ENCODE data around the gene LPCAT1. TPM values are rescaled to one million over a fixed set of nuclear protein-coding genes. Genes with fewer than 3 reads are reported as not detected.

The LPCAT1 gene
- total RNA-seq, 3 donors from 2014 or later, result 19.4 to 39.3 (median 21.4) TPM

DNA sequence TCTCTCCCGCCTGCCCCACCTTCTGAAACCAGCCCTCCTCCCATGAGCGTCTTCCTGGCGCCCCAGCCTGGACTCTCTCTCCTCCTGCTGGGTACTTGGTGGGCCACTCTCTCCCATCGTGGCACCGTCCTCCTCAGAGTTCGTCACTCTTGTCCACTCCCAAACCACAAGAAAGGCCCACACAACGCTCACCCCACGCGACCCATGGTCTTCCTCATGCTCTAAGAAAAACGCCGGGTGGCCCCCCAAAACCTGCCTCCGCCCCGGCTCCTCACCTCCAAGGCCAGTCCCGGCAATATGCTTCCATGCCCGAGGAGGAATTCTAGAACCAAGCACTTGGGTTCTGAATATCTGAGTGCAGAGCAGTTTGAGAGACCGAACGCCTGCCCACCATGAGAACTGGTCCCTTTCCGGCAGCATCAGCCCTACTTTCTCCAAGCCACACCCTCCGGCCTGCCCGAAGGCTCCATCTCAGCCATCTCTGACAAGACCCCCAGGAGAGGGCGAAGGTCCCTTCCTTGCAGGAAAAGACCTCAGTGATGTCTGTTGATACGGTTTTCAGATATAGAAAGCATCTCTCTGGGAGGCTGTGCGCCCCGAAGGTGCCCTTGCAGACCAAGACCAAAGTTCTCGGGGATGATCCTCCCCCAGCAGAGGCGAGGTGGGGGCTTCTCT is 93.5 kb downstream of the LPCAT1 start:
- H3K9me3 ChIP-seq, result peaks cover 34 to 36% of the 10 kb centered on the region in 2 donors
- no peaks in the 10 kb centered on the region for H3K36me3 ChIP-seq
- TF ChIP-seq, protein P1, sequence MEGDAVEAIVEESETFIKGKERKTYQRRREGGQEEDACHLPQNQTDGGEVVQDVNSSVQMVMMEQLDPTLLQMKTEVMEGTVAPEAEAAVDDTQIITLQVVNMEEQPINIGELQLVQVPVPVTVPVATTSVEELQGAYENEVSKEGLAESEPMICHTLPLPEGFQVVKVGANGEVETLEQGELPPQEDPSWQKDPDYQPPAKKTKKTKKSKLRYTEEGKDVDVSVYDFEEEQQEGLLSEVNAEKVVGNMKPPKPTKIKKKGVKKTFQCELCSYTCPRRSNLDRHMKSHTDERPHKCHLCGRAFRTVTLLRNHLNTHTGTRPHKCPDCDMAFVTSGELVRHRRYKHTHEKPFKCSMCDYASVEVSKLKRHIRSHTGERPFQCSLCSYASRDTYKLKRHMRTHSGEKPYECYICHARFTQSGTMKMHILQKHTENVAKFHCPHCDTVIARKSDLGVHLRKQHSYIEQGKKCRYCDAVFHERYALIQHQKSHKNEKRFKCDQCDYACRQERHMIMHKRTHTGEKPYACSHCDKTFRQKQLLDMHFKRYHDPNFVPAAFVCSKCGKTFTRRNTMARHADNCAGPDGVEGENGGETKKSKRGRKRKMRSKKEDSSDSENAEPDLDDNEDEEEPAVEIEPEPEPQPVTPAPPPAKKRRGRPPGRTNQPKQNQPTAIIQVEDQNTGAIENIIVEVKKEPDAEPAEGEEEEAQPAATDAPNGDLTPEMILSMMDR (IDR thresholded peaks at IDR 0.05), result no peak
- no peak for TF ChIP-seq POLR2AphosphoS5 (IDR thresholded peaks at IDR 0.05)
- no peak for TF ChIP-seq POLR2A (IDR thresholded peaks at IDR 0.05)
- peak in 1 of 2 donors; percentile 49 for DNase-seq (ENCODE audit: low spot score in 2 of 2)
- H3K27me3 ChIP-seq, result peaks cover 0 to 2% of the 10 kb centered on the region in 2 donors
- intact Hi-C loops (cut with DNase I; ENCODE audit: low total_unique reads), result no loop called here
- H3K27ac ChIP-seq, result no peak overlapping the region
- no peak overlapping the region for H3K4me3 ChIP-seq
- H3K4me1 ChIP-seq, result no peaks in the 10 kb centered on the region

DNA sequence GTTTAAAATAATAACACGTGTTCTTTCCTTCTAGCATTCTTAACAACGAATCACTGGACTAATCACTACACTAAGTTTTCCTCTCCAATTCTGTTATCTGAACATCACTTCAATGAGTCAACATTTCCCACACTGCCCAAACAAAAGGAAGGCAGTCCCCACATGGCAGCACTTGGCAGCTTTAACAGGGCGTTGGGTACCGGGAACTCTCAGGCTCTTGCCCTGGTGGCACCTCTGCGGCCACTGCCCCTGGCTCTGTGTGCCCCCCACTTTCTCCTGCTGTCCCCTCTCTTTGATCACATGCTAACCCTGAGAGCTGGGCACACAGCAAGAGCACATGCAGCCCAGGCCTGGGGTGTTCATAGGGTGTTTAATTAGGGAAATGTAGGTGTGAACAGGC is 94.3 kb downstream of the LPCAT1 start:
- H3K4me1 ChIP-seq, result no peaks in the 10 kb centered on the region
- no peak overlapping the region for H3K27ac ChIP-seq
- no peak overlapping the region for H3K4me3 ChIP-seq
- H3K36me3 ChIP-seq, result no peaks in the 10 kb centered on the region
- TF ChIP-seq POLR2A (IDR thresholded peaks at IDR 0.05) (no peak), POLR2AphosphoS5 (IDR thresholded peaks at IDR 0.05) (no peak)
- TF ChIP-seq, protein P1 (IDR thresholded peaks at IDR 0.05), result no peak
- peaks cover 0 to 3% of the 10 kb centered on the region in 2 donors for H3K27me3 ChIP-seq
- peaks cover 34 to 36% of the 10 kb centered on the region in 2 donors for H3K9me3 ChIP-seq
- peak in 1 of 2 donors; percentile 52 for DNase-seq (ENCODE audit: low spot score in 2 of 2)
- intact Hi-C loops (cut with DNase I; ENCODE audit: low total_unique reads), result no loop called here

DNA sequence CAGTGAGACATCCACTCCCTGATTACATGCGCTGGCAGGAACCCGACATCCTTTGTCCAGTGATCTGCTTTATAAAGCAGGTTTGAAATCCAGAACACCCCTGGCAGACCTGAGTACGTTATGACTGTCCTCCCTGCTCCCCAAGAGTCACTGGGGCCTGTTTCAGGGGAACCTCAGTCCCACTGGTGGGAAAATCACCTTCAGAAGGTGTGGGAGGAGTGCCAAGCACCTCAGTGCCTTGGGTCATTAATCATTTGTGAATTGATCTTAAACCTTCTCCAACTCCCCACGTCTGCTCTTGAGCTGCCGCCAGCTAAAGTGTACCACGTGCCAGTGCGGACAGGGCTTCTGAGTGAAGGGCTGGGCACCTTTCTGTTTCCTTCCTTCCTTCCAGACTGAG is 94.7 kb downstream of the LPCAT1 start:
- Histone ChIP-seq H3K4me3 (no peak overlapping the region), H3K36me3 (no peaks in the 10 kb centered on the region), H3K9me3 (peaks cover 34 to 36% of the 10 kb centered on the region in 2 donors), H3K27ac (no peak overlapping the region), H3K27me3 (peaks cover 0 to 7% of the 10 kb centered on the region in 2 donors), H3K4me1 (no peaks in the 10 kb centered on the region)
- intact Hi-C loops (cut with DNase I; ENCODE audit: low total_unique reads), result no loop called here
- TF ChIP-seq POLR2A (IDR thresholded peaks at IDR 0.05), result no peak
- TF ChIP-seq, protein P1 (IDR thresholded peaks at IDR 0.05), result no peak
- DNase-seq (ENCODE audit: low spot score in 2 of 2), result peak in 1 of 2 donors; percentile 17

DNA sequence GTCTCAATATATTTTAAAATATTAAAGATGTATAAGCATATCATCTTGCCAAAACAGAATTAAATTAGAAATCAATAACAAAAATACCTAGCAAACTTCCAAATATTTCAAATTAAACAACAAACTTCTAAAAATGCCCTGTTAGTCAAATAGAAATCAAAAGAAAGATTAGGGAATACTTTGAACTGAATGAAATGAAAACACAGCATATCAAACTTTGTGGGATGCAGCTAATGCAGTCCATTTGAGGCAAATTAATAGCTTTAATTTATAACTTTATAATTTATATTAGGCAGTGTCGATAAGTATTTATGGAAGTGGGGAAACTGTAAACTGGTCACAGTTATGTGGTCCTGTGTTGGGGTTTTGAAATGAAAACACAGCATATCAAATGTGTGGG is 95.7 kb downstream of the LPCAT1 start:
- peaks cover 31 to 36% of the 10 kb centered on the region in 2 donors for H3K9me3 ChIP-seq
- no peak overlapping the region for H3K4me3 ChIP-seq
- TF ChIP-seq POLR2AphosphoS5 (IDR thresholded peaks at IDR 0.05) (no peak), POLR2A (IDR thresholded peaks at IDR 0.05) (no peak)
- TF ChIP-seq, protein P1 (IDR thresholded peaks at IDR 0.05), result no peak
- intact Hi-C loops (cut with DNase I; ENCODE audit: low total_unique reads), result no loop called here
- H3K27me3 ChIP-seq, result peaks cover 0 to 14% of the 10 kb centered on the region in 2 donors
- no peaks in the 10 kb centered on the region for H3K36me3 ChIP-seq
- DNase-seq (ENCODE audit: low spot score in 2 of 2), result no peak
- no peak overlapping the region for H3K27ac ChIP-seq
- H3K4me1 ChIP-seq, result no peaks in the 10 kb centered on the region

DNA sequence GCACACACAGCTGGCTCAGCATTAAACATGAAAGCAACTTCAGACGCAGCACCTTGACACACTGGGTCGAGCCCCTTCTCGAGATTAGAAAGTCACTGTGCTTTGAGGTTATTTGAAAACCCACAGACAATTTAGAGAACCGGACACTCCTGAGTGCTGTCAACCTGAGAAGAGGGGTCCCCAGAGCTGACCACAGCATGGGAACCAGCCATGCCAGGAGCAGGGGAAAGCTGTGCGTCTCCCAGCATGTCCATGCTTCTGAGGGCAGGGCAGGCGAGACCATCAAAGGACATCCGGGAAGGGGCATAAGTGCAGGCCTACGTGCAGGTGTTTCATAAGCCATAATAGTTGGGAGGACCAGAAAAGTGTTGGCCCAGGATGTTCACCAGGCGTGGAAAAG is 99.0 kb downstream of the LPCAT1 start:
- TF ChIP-seq, protein P1 (IDR thresholded peaks at IDR 0.05), result no peak
- no peak for TF ChIP-seq POLR2A (IDR thresholded peaks at IDR 0.05)
- TF ChIP-seq POLR2AphosphoS5 (IDR thresholded peaks at IDR 0.05), result no peak
- no peak overlapping the region for H3K4me3 ChIP-seq
- no peaks in the 10 kb centered on the region for H3K36me3 ChIP-seq
- intact Hi-C loops (cut with DNase I; ENCODE audit: low total_unique reads), result no loop called here
- H3K9me3 ChIP-seq, result peaks cover 22 to 33% of the 10 kb centered on the region in 2 donors
- peaks cover 0 to 11% of the 10 kb centered on the region in 2 donors for H3K27me3 ChIP-seq
- H3K4me1 ChIP-seq, result no peaks in the 10 kb centered on the region
- no peak for DNase-seq (ENCODE audit: low spot score in 2 of 2)
- no peak overlapping the region for H3K27ac ChIP-seq

Data from breast epithelium (tissue), 4 donors.